Panc1 (cell line): ENCODE results near the gene KIRREL3. TPM values are rescaled to one million over a fixed set of nuclear protein-coding genes. Genes with fewer than 3 reads are reported as not detected.

ENCODE experiments used
- ATAC-seq: fragments of 200-7000 bp; cut with Tn5 transposase; 2 replicates; pipeline ENCODE4 v1.9.1; 2020; ENCODE audit warnings: mild to moderate bottlenecking, moderate library complexity
- BruUV-seq: library from RNA; stranded (reverse); fragments of 400-500 nt; replicated peaks from 2 replicates; lab custom pipeline; 2021; lab: Mats Ljungman, UMichigan
- CTCF ChIA-PET: fragments of 300-600 bp; sonication (Branson Sonifier 250); formaldehyde crosslinking; loops from one replicate; lab custom pipeline; 2022; ENCODE audit warnings: antibody characterized with exemption; lab: Charles Lee
- POLR2A ChIA-PET: fragments of 300-600 bp; sonication (Branson Sonifier 250); formaldehyde crosslinking; loops from one replicate; lab custom pipeline; 2022; ENCODE audit warnings: antibody characterized with exemption; lab: Charles Lee
- DNase-seq: peaks from one replicate; pipeline ENCODE4 v3.0.0-alpha.2; 2010; ENCODE audit warnings: low read depth, low spot score
- H3K27ac ChIP-seq: 2 replicates; pipeline ENCODE4 v1.5.1; 2011; ENCODE audit warnings: mild to moderate bottlenecking, low read length, inconsistent platforms
- H3K27me3 ChIP-seq: fragments of 200-500 bp; sonication (Bioruptor generic); 2 replicates; pipeline ENCODE4 v1.6.0; 2014; ENCODE audit warnings: low read length, inconsistent platforms; ENCODE audit not compliant: control insufficient read depth, insufficient read depth
- H3K36me3 ChIP-seq: fragments of 200-500 bp; sonication (Bioruptor generic); 2 replicates; pipeline ENCODE4 v1.5.1; 2014; ENCODE audit warnings: inconsistent platforms, mild to moderate bottlenecking, low read length, moderate library complexity; ENCODE audit not compliant: control insufficient read depth, insufficient read depth
- H3K4me1 ChIP-seq: 2 replicates; pipeline ENCODE4 v1.5.1; 2011; ENCODE audit warnings: inconsistent platforms, mild to moderate bottlenecking, low read length, moderate library complexity; ENCODE audit not compliant: control insufficient read depth, insufficient read depth
- H3K4me3 ChIP-seq, 2 experiments: 2 replicates each; pipeline ENCODE4 v1.5.1; 2011 to 2012; ENCODE audit warnings: low read depth in 2 of 2, low read length in 2 of 2, mild to moderate bottlenecking in 2 of 2, inconsistent platforms in 1 of 2, moderate library complexity in 1 of 2
- H3K9me3 ChIP-seq: fragments of 200-500 bp; sonication (Bioruptor generic); 2 replicates; pipeline ENCODE4 v1.5.1; 2014; ENCODE audit warnings: low read depth, mild to moderate bottlenecking, inconsistent platforms, low read length, moderate library complexity; ENCODE audit not compliant: control insufficient read depth, insufficient read depth
- POLR2AphosphoS5 ChIP-seq: IDR thresholded peaks from 2 replicates; pipeline ENCODE4 v1.6.1; 2012; ENCODE audit warnings: mild to moderate bottlenecking, low read depth, low read length, moderate library complexity
- SIN3A ChIP-seq: IDR thresholded peaks from 2 replicates; pipeline ENCODE4 v1.6.1; 2012; ENCODE audit warnings: low read depth, mild to moderate bottlenecking, low read length, moderate library complexity, borderline replicate concordance; ENCODE audit not compliant: insufficient read depth
- TCF7L2 ChIP-seq: IDR thresholded peaks from 2 replicates; pipeline ENCODE4 v1.6.1; 2011; ENCODE audit warnings: mild to moderate bottlenecking, low read depth, low read length, inconsistent platforms
- in situ Hi-C: cut with HindIII; loops from 2 replicates; pipeline ENCODE4 v1.10.0; 2016; ENCODE audit warnings: low sequenced_read_pairs, low pct_unique_long_range_greater_than_20kb
- intact Hi-C: fragments of 100-400 bp; cut with micrococcal nuclease; formaldehyde crosslinking; loops from one replicate; pipeline ENCODE4 v1.10.0; 2022; ENCODE audit not compliant: unreplicated experiment
- total RNA-seq: library from RNA; stranded (reverse); gene quantifications from one replicate; pipeline ENCODE4 v1.2.1, GENCODE V29; 2021; ENCODE audit not compliant: unreplicated experiment
- TF ChIP-seq, protein P1 (sequence below), 2 experiments: IDR thresholded peaks; 2 replicates each; pipeline ENCODE4 v1.6.1; 2011 to 2012; ENCODE audit warnings: low read depth in 2 of 2, control low read depth in 1 of 2, low read length in 1 of 2, mild to moderate bottlenecking in 1 of 2, moderate library complexity in 1 of 2; ENCODE audit not compliant: insufficient read depth in 1 of 2
- TF ChIP-seq, protein P2 (sequence below): fragments of 450-650 bp; IDR thresholded peaks from 2 replicates; pipeline ENCODE4 v1.5.1; 2017; ENCODE audit warnings: mild to moderate bottlenecking

Gene KIRREL3
- total RNA-seq, 1 experiment from 2014 or later = 0.36 TPM

DNA sequence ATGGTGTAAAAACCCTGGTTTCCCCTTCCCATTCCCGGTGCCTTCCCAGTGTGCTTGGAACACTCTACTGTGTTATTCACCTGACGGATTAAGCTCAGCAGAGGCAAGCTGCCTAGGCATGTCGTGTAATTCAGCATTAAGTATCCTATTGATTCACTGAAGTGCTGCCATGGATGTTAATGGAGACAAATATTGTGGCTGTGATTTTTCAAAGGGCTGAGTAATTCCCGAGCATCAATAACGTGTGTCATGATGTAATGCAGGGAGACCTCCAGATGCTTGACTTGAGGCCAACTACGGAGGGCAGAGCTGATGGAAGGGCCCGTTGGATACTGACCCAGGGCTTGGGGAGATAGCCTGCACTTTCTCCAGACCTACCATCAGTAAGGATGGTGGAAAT lies 376.1 kb downstream of the KIRREL3 start:
- ChIA-PET POLR2A (no interaction called here), CTCF (no interaction called here)
- no peaks in the 10 kb centered on the region for H3K4me1 ChIP-seq
- in situ Hi-C loops (no loop called here), intact Hi-C loops (no loop called here)
- H3K9me3 ChIP-seq = no peaks in the 10 kb centered on the region
- peaks cover 12% of the 10 kb centered on the region for H3K27me3 ChIP-seq
- H3K27ac ChIP-seq = no peak overlapping the region
- DNase-seq = no peak
- BruUV-seq = no TSS peak
- no peaks in the 10 kb centered on the region for H3K36me3 ChIP-seq
- TF ChIP-seq SIN3A = no peak
- TF ChIP-seq TCF7L2 = no peak
- TF ChIP-seq POLR2AphosphoS5 = no peak
- TF ChIP-seq, protein P1, sequence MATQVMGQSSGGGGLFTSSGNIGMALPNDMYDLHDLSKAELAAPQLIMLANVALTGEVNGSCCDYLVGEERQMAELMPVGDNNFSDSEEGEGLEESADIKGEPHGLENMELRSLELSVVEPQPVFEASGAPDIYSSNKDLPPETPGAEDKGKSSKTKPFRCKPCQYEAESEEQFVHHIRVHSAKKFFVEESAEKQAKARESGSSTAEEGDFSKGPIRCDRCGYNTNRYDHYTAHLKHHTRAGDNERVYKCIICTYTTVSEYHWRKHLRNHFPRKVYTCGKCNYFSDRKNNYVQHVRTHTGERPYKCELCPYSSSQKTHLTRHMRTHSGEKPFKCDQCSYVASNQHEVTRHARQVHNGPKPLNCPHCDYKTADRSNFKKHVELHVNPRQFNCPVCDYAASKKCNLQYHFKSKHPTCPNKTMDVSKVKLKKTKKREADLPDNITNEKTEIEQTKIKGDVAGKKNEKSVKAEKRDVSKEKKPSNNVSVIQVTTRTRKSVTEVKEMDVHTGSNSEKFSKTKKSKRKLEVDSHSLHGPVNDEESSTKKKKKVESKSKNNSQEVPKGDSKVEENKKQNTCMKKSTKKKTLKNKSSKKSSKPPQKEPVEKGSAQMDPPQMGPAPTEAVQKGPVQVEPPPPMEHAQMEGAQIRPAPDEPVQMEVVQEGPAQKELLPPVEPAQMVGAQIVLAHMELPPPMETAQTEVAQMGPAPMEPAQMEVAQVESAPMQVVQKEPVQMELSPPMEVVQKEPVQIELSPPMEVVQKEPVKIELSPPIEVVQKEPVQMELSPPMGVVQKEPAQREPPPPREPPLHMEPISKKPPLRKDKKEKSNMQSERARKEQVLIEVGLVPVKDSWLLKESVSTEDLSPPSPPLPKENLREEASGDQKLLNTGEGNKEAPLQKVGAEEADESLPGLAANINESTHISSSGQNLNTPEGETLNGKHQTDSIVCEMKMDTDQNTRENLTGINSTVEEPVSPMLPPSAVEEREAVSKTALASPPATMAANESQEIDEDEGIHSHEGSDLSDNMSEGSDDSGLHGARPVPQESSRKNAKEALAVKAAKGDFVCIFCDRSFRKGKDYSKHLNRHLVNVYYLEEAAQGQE (IDR thresholded peaks at IDR 0.05; ENCODE audit: insufficient read depth in 1 of 2, low read depth in 2 of 2, low read length in 1 of 2) = no peak
- TF ChIP-seq, protein P2, sequence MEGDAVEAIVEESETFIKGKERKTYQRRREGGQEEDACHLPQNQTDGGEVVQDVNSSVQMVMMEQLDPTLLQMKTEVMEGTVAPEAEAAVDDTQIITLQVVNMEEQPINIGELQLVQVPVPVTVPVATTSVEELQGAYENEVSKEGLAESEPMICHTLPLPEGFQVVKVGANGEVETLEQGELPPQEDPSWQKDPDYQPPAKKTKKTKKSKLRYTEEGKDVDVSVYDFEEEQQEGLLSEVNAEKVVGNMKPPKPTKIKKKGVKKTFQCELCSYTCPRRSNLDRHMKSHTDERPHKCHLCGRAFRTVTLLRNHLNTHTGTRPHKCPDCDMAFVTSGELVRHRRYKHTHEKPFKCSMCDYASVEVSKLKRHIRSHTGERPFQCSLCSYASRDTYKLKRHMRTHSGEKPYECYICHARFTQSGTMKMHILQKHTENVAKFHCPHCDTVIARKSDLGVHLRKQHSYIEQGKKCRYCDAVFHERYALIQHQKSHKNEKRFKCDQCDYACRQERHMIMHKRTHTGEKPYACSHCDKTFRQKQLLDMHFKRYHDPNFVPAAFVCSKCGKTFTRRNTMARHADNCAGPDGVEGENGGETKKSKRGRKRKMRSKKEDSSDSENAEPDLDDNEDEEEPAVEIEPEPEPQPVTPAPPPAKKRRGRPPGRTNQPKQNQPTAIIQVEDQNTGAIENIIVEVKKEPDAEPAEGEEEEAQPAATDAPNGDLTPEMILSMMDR = no peak
- no peak overlapping the region for H3K4me3 ChIP-seq
- ATAC-seq = no peak

DNA sequence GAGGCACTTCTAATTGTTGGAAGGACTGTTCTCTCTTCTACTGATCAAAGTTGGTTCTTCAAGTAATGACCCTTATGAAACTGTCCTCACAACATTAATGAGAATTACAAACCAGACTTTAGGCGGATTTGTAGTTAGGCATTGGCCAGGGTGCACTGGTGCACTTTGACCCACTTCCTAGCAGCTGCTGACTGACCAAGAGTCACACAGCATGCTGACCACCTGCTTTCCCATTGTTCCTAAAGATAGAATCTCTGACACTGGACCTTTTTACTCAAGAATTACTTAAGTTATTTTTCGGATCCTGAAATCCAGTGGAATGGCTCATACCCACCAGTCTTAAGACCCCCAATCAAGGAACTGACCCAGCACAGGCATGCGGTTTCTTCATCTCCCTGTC lies 381.1 kb downstream of the KIRREL3 start:
- intact Hi-C loops (no loop called here), in situ Hi-C loops (no loop called here)
- peaks cover 6% of the 10 kb centered on the region for H3K27me3 ChIP-seq
- no peak for ATAC-seq
- TF ChIP-seq, protein P1 (IDR thresholded peaks at IDR 0.05; ENCODE audit: insufficient read depth in 1 of 2, low read depth in 2 of 2, low read length in 1 of 2) = no peak
- TF ChIP-seq TCF7L2 = no peak
- no peak for TF ChIP-seq SIN3A
- TF ChIP-seq, protein P2 = no peak
- TF ChIP-seq POLR2AphosphoS5 = no peak
- ChIA-PET CTCF (no interaction called here), POLR2A (no interaction called here)
- DNase-seq = no peak
- no peaks in the 10 kb centered on the region for H3K4me1 ChIP-seq
- no peak overlapping the region for H3K27ac ChIP-seq
- H3K36me3 ChIP-seq = no peaks in the 10 kb centered on the region
- no TSS peak for BruUV-seq
- H3K4me3 ChIP-seq = no peak overlapping the region
- no peaks in the 10 kb centered on the region for H3K9me3 ChIP-seq
